AG08395 (cell line): ENCODE measurements around the gene MBL2.

Experiments
- DNase-seq: peaks from one replicate; pipeline ENCODE4 v3.0.0; 2012; ENCODE audit warnings: mixed read lengths, low spot score

MBL2 gene

GRCh38 chr10:52740155-52740549 lies 32.4 kb downstream of the MBL2 start:
- no peak for DNase-seq

DNA sequence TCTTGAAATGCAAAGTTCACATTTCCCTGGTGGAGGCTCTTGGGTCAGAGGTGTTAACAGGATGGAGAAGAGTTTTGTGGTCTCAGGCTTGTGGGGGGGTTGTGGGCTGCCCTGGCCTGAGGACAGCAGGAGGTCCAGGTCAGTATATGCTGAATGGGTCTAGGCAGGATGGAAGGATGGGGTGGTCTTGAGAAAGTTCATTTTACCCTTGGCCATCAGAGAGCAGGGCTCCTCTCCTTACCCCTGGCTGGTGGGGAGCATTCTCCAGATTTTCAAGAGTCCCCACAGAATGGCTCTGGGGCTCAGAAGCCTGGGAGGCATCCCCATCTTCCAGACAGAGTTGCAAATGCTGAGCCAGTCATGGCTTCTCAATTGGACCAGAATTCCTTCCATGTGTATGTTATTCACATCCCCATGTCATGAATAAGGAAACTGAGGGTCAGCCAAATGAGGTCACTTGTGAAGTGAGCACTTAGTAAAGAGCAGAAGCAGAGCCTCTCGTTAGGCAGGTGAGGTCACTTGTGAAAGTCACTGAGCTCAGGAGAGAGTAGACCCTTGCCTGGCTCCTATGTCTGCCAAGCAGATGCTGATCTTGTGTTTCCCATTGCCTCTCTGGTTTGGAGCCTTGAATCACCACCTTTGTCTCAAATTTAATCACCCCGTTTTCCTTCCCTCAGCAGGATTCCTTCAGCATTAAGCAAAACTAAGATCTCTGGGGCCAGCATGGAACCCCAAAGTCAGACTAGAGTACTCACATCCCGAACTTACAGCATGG lies 33.0 kb downstream of the MBL2 start:
- no peak for DNase-seq

GRCh38 chr10:52738951-52739350 lies 33.6 kb downstream of the MBL2 start:
- DNase-seq = no peak

DNA sequence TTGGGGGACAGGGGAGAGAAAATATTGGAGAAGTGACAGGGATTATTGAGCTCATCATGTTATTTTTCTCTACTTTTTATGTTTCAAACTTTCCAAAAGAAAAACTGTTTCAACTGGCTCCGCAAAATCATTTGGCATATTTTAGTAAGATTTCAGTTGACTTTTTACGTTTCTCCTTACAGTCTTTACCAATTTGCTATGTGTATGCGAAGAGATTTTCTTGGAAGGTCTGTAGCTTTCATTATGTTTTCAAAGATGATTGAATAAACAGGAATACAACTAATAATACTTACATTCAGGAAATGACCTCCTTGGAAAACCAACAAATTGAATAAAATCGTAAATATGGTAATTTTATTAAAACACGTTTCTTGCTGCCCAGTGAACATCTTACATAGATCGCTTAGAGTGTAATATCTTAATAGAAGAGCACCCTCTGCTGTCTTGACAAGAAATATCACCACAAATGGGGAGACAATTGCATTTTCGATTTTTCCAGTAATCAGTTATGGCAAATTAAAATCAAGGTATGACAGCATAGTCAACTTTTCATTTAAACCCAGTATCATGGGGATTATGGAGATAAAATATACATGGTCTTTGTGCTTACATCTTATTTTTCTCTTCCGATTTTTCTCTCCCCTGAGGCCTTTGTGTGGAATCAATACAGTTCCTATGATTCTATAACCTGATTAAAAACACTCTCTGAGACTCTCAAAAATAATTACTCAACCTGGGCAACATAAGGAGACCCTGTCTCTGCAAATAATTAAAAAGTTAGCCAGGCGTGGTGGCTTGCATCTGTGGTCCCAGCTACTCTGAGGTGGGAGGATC lies 43.1 kb downstream of the MBL2 start:
- DNase-seq = peak; percentile 58

DNA sequence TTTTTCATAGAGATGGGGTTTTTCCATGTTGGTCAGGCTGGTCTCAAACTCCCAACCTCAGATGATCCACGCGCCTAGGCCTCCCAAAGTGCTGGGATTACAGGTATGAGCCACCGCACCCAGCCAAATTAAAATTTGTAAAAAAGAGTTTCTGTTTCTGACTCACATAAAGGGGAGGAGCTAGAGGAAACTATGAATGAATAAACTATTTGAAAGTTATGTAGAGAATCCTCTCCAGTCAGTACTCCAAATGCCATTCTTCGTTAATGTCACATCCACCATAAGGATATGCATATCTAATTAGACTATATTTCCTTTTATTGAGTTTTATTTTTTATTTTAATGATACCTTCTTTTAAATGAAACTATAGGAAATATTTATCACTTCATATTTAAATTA lies 52.6 kb downstream of the MBL2 start:
- DNase-seq = no peak
